Keratinocyte (primary cell): ENCODE measurements around the gene NFATC2. TPM values are rescaled to one million over a fixed set of nuclear protein-coding genes. Genes with fewer than 3 reads are reported as not detected.

Experiments
- DNase-seq: peaks from one replicate; pipeline ENCODE4 v3.0.0-alpha.2; 2011; ENCODE audit warnings: low read depth, missing footprints, low spot score
- FAIRE-seq: peaks from 2 replicates; lab custom pipeline; 2011; peaks lifted over from hg19 to GRCh38; lab: Jason Lieb, UNC
- H2AFZ ChIP-seq: 2 replicates; pipeline ENCODE4 v1.6.0; 2012; ENCODE audit warnings: low read length, control low read depth, inconsistent platforms; ENCODE audit not compliant: control insufficient read depth
- H3K27ac ChIP-seq: 2 replicates; pipeline ENCODE4 v1.5.1; 2011; ENCODE audit warnings: low read length; ENCODE audit not compliant: control insufficient read depth, insufficient read depth
- H3K27me3 ChIP-seq: 3 replicates; pipeline ENCODE4 v1.6.0; 2011; ENCODE audit warnings: low read length; ENCODE audit not compliant: control insufficient read depth, insufficient read depth; ENCODE audit errors: extremely low read depth
- H3K36me3 ChIP-seq, 2 experiments: 2 replicates in 1 of 2; 3 replicates in 1 of 2; pipeline ENCODE4 v1.5.1; 2011; ENCODE audit warnings: low read length in 2 of 2, mild to moderate bottlenecking in 1 of 2; ENCODE audit not compliant: control insufficient read depth in 2 of 2, insufficient read depth in 2 of 2; ENCODE audit errors: extremely low read depth in 1 of 2
- H3K4me1 ChIP-seq: 3 replicates; pipeline ENCODE4 v1.5.1; 2011; ENCODE audit warnings: low read length; ENCODE audit not compliant: control insufficient read depth, insufficient read depth; ENCODE audit errors: extremely low read depth
- H3K4me2 ChIP-seq: 3 replicates; pipeline ENCODE4 v1.6.0; 2011; ENCODE audit warnings: low read depth, low read length; ENCODE audit not compliant: control insufficient read depth, insufficient read depth; ENCODE audit errors: extremely low read depth
- H3K4me3 ChIP-seq, 3 experiments: fragments of 200-600 bp in 1 of 3; sonication (generic) in 1 of 3; 2 replicates in 2 of 3; 3 replicates in 1 of 3; pipeline ENCODE4 v1.5.1; 2011 to 2016; ENCODE audit warnings: low read length in 3 of 3, mild to moderate bottlenecking in 3 of 3, control low read depth in 2 of 3, inconsistent platforms in 1 of 3, low read depth in 1 of 3, mixed read lengths in 1 of 3, mixed run types in 1 of 3, moderate library complexity in 1 of 3; ENCODE audit not compliant: control insufficient read depth in 2 of 3, insufficient read depth in 2 of 3; ENCODE audit errors: extremely low read depth in 1 of 3
- H3K79me2 ChIP-seq: 2 replicates; pipeline ENCODE4 v1.6.0; 2012; ENCODE audit warnings: low read length; ENCODE audit not compliant: control insufficient read depth, insufficient read depth
- H3K9ac ChIP-seq: 3 replicates; pipeline ENCODE4 v1.6.0; 2011; ENCODE audit warnings: low read length; ENCODE audit not compliant: control insufficient read depth, insufficient read depth; ENCODE audit errors: extremely low read depth
- H3K9me1 ChIP-seq: 3 replicates; pipeline ENCODE4 v1.6.0; 2011; ENCODE audit warnings: low read length; ENCODE audit not compliant: control insufficient read depth, insufficient read depth; ENCODE audit errors: extremely low read depth
- H3K9me3 ChIP-seq: 2 replicates; pipeline ENCODE4 v1.5.1; 2012; ENCODE audit warnings: low read depth, low read length; ENCODE audit not compliant: control insufficient read depth
- H4K20me1 ChIP-seq: 3 replicates; pipeline ENCODE4 v1.6.0; 2011; ENCODE audit warnings: low read length; ENCODE audit not compliant: control insufficient read depth, insufficient read depth; ENCODE audit errors: extremely low read depth
- CTCF ChIP-seq, 3 experiments: IDR thresholded peaks in 1 of 3; conservative IDR thresholded peaks in 1 of 3; optimal IDR thresholded peaks in 1 of 3; 2 replicates in 2 of 3; 3 replicates in 1 of 3; pipeline versions ENCODE3 to v1.5.1; 2011; ENCODE audit warnings: low read length in 3 of 3, mild to moderate bottlenecking in 3 of 3, moderate library complexity in 2 of 3, control low read depth in 1 of 3, inconsistent platforms in 1 of 3; ENCODE audit not compliant: insufficient read depth in 2 of 3; ENCODE audit errors: extremely low read depth in 1 of 3
- EZH2 ChIP-seq: IDR thresholded peaks from one replicate; pipeline ENCODE4 v1.6.1; 2012; ENCODE audit warnings: inconsistent platforms, mild to moderate bottlenecking, low read length, moderate library complexity
- dilution Hi-C: fragments of 300-500 bp; cut with MboI; formaldehyde crosslinking; loops from one replicate; pipeline ENCODE4 v1.7.0; 2020; ENCODE audit warnings: low sequenced_read_pairs; ENCODE audit not compliant: extremely low pct_ligation_motif_present
- polyA plus RNA-seq, 5 experiments: library from polyadenylated mRNA; depleted of rRNA in 3 of 5; stranded (reverse) in 3 of 5; stranded (forward) in 1 of 5; unstranded in 1 of 5; fragments of >200 nt; gene quantifications; 1 replicate in 1 of 5; 2 replicates in 3 of 5; 3 replicates in 1 of 5; pipeline versions ENCODE4 v1.2.1 to v1.2.3, GENCODE V29; 2011 to 2012; ENCODE audit warnings: missing spikeins in 2 of 5, low read depth in 1 of 5, low replicate concordance in 1 of 5

The NFATC2 gene
- polyA plus RNA-seq, 1 donor (not counting 4 experiments of a cell fraction or from before 2014, with no cell fraction given): 0.05 TPM

DNA sequence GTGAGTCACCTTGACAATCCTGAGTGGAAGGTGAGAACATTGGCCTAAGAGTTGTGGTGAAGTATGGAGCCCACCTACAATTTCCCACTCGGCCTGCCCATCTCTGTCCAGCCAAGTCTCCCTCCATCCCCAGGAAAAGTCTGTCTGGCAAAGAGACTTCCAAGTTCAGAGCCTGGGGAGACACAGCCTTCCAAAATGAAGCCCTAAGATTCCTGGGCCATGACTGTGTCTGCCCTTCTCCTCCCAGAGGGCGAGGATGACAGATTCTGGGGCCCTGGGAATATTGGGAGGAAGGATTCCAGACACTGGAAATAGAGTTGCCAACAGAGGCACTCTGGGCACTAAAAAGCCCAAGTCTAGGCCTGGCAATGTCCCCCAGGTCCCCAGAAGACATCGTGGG, 176.8 kb downstream of the NFATC2 start:
- no peaks in the 10 kb centered on the region for H3K9me1 ChIP-seq
- no peak for DNase-seq
- peak overlapping the region; percentile 84 for H3K27ac ChIP-seq
- H3K4me1 ChIP-seq: peaks cover 25% of the 10 kb centered on the region
- peaks cover 1% of the 10 kb centered on the region for H3K9me3 ChIP-seq
- no peaks in the 10 kb centered on the region for H3K36me3 ChIP-seq
- peak overlapping the region; percentile 55 for H3K9ac ChIP-seq
- dilution Hi-C loops: no loop called here
- H3K4me2 ChIP-seq: peak overlapping the region; percentile 58
- H3K4me3 ChIP-seq: peak overlapping the region in 1 of 3 experiments; percentile 4
- no peaks in the 10 kb centered on the region for H3K79me2 ChIP-seq
- H4K20me1 ChIP-seq: no peaks in the 10 kb centered on the region
- H3K27me3 ChIP-seq: peaks cover 4% of the 10 kb centered on the region
- no peak for FAIRE-seq
- TF ChIP-seq EZH2: no peak
- no peak for TF ChIP-seq CTCF (optimal IDR thresholded peaks at IDR 0.05 in 1 of 3, IDR thresholded peaks at IDR 0.05 in 1 of 3, conservative IDR thresholded peaks at IDR 0.05 in 1 of 3; ENCODE audit: extremely low read depth in 1 of 3, insufficient read depth in 2 of 3, low read length in 3 of 3)
- H2AFZ ChIP-seq: no peak overlapping the region

DNA sequence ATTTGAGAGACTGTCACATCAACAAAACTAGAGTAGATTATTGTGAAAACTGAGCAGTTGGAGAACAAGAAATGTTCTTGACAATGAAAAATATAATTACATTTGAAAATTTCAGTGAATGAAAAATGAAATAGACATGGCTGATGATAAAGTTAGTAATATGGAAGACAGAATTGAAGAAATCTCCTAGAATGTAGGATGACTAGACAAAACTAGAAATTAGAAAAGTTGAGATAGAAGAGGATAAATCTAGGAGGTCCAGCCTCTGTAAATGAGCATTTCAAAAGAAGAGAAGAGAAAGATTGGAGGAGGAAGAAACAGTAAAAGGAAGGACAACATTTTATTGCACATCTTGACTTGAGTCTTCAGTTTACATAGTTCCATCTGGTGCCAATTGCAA, 178.7 kb downstream of the NFATC2 start:
- Histone ChIP-seq H3K79me2 (no peaks in the 10 kb centered on the region), H3K9me3 (peaks cover 1% of the 10 kb centered on the region), H3K4me2 (no peak overlapping the region), H4K20me1 (no peaks in the 10 kb centered on the region), H3K4me3 (no peak overlapping the region), H3K36me3 (no peaks in the 10 kb centered on the region), H3K27me3 (no peaks in the 10 kb centered on the region), H3K27ac (no peak overlapping the region), H3K4me1 (peaks cover 32% of the 10 kb centered on the region), H3K9ac (no peak overlapping the region), H2AFZ (no peak overlapping the region), H3K9me1 (no peaks in the 10 kb centered on the region)
- TF ChIP-seq EZH2: no peak
- no peak for TF ChIP-seq CTCF (optimal IDR thresholded peaks at IDR 0.05 in 1 of 3, IDR thresholded peaks at IDR 0.05 in 1 of 3, conservative IDR thresholded peaks at IDR 0.05 in 1 of 3; ENCODE audit: extremely low read depth in 1 of 3, insufficient read depth in 2 of 3, low read length in 3 of 3)
- DNase-seq (no peak), FAIRE-seq (no peak)
- dilution Hi-C loops: no loop called here
